Breast epithelium (tissue), 3 donors: ENCODE results near the gene RUVBL2.

ENCODE experiments used
- POLR2A ChIP-seq: fragments of 450-650 bp; IDR thresholded peaks from one replicate; pipeline ENCODE4 v1.6.1; 2016; ENCODE audit warnings: antibody characterized with exemption, mild to moderate bottlenecking, moderate library complexity
- POLR2AphosphoS5 ChIP-seq, 3 donors: sonication (generic); formaldehyde crosslinking; IDR thresholded peaks; one replicate each; pipeline ENCODE4 v1.6.1; 2017; ENCODE audit warnings: antibody characterized with exemption in 3 of 3
- TF ChIP-seq, protein P1 (sequence below), 3 donors: fragments of 450-650 bp; IDR thresholded peaks; one replicate each; pipeline ENCODE4 v1.5.1; 2016 to 2017; ENCODE audit warnings: antibody characterized with exemption in 3 of 3, mild to moderate bottlenecking in 3 of 3, moderate library complexity in 3 of 3

GRCh38 chr19:48962029-48962848, 31.4 kb upstream of the RUVBL2 start:
- no peak for TF ChIP-seq POLR2A
- TF ChIP-seq, protein P1, sequence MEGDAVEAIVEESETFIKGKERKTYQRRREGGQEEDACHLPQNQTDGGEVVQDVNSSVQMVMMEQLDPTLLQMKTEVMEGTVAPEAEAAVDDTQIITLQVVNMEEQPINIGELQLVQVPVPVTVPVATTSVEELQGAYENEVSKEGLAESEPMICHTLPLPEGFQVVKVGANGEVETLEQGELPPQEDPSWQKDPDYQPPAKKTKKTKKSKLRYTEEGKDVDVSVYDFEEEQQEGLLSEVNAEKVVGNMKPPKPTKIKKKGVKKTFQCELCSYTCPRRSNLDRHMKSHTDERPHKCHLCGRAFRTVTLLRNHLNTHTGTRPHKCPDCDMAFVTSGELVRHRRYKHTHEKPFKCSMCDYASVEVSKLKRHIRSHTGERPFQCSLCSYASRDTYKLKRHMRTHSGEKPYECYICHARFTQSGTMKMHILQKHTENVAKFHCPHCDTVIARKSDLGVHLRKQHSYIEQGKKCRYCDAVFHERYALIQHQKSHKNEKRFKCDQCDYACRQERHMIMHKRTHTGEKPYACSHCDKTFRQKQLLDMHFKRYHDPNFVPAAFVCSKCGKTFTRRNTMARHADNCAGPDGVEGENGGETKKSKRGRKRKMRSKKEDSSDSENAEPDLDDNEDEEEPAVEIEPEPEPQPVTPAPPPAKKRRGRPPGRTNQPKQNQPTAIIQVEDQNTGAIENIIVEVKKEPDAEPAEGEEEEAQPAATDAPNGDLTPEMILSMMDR (IDR thresholded peaks at IDR 0.05), result no peak
- no peak for TF ChIP-seq POLR2AphosphoS5 (IDR thresholded peaks at IDR 0.05)
